Activated naive CD8-positive, alpha-beta T cell treated with anti-CD3 and anti-CD28 coated beads, Interleukin-2, amount 50 U/mL, for 16 hours (primary cell): ENCODE data around the gene SPIRE1.
"Not testable (repeated sequence)": the region's sequence is repeated elsewhere in the genome, so short reads cannot be mapped to it uniquely, and the experiment has no call there.

ENCODE experiments used
- DNase-seq: peaks from one replicate; pipeline ENCODE4 v3.0.0-alpha.2; 2020; ENCODE audit warnings: low read depth, low spot score

The SPIRE1 gene

GRCh38 chr18:12491611-12492435 is 166.1 kb downstream of the SPIRE1 start:
- no peak for DNase-seq

- no peak for DNase-seq
Observed at GRCh38 chr18:12485479-12486105, 172.3 kb downstream of the SPIRE1 start.

GRCh38 chr18:12481915-12482314 is 176.0 kb downstream of the SPIRE1 start:
- not testable (repeated sequence) for DNase-seq

GRCh38 chr18:12479982-12480381 is 177.9 kb downstream of the SPIRE1 start:
- no peak for DNase-seq

GRCh38 chr18:12479536-12479935 is 178.4 kb downstream of the SPIRE1 start:
- no peak for DNase-seq

GRCh38 chr18:12478269-12479047 is 179.4 kb downstream of the SPIRE1 start:
- DNase-seq: no peak

GRCh38 chr18:12477606-12478005 is 180.3 kb downstream of the SPIRE1 start:
- no peak for DNase-seq

- DNase-seq: no peak
Observed at GRCh38 chr18:12476955-12477354, 181.0 kb downstream of the SPIRE1 start.

- no peak for DNase-seq
Observed at GRCh38 chr18:12474876-12475275, 183.0 kb downstream of the SPIRE1 start.

GRCh38 chr18:12474146-12474545 is 183.8 kb downstream of the SPIRE1 start:
- no peak for DNase-seq

- no peak for DNase-seq
Observed at GRCh38 chr18:12470382-12471075, 187.4 kb downstream of the SPIRE1 start.

- DNase-seq: no peak
Observed at GRCh38 chr18:12468445-12468844, 189.5 kb downstream of the SPIRE1 start.

- no peak for DNase-seq
Observed at GRCh38 chr18:12464731-12465130, 193.2 kb downstream of the SPIRE1 start.

- DNase-seq: no peak
Observed at GRCh38 chr18:12463191-12463590, 194.7 kb downstream of the SPIRE1 start.

- no peak for DNase-seq
Observed at GRCh38 chr18:12462242-12462641, 195.7 kb downstream of the SPIRE1 start.

GRCh38 chr18:12461326-12461725 is 196.6 kb downstream of the SPIRE1 start:
- DNase-seq: no peak

- no peak for DNase-seq
Observed at GRCh38 chr18:12460874-12461273, 197.0 kb downstream of the SPIRE1 start.

- no peak for DNase-seq
Observed at GRCh38 chr18:12458771-12459170, 199.1 kb downstream of the SPIRE1 start.

- no peak for DNase-seq
Observed at GRCh38 chr18:12456441-12456840, 201.5 kb downstream of the SPIRE1 start.

GRCh38 chr18:12455496-12455895 is 202.4 kb downstream of the SPIRE1 start:
- no peak for DNase-seq

GRCh38 chr18:12452784-12453183 is 205.1 kb downstream of the SPIRE1 start:
- no peak for DNase-seq

GRCh38 chr18:12451428-12451827 is 206.5 kb downstream of the SPIRE1 start:
- no peak for DNase-seq
